ENCODE results near the gene CYP4F11.
"Not testable (repeated sequence)": the region's sequence is repeated elsewhere in the genome, so short reads cannot be mapped to it uniquely, and the experiment has no call there.

CYP4F11 gene

DNA sequence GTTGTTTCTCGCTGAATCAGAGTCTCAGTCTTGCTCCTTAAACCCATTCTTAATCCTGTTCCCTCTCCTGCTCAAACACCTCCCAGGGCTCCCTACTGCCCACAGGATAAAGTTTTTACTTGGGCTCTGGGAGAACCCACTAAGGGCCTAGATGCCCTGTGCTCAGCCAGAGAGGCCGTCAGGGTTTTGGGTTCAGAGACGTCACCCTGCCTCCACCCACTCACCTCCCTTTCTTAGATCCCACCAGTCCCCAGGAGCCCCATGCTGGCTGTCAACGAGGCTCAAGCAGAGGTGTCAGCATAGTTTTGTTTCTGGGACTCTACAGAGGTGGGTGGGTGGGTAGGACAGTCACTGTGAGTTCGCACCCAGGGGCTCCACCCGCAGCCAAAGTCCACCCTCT is 20.9 kb downstream of the CYP4F11 start:
- Histone ChIP-seq H3K27ac (ENCODE audit: low read length) (no peak overlapping the region), H3K9ac (ENCODE audit: low read depth, low read length) (no peak overlapping the region), H3K36me3 (ENCODE audit: insufficient read depth, low read length) (no peaks in the 10 kb centered on the region), H3K79me2 (ENCODE audit: insufficient read depth, low read length) (no peaks in the 10 kb centered on the region), H4K20me1 (ENCODE audit: insufficient read depth, low read length) (no peaks in the 10 kb centered on the region), H3K9me3 (ENCODE audit: insufficient read depth, low read length, severe bottlenecking) (peaks cover 4% of the 10 kb centered on the region), H3K4me1 (ENCODE audit: insufficient read depth, low read length) (no peaks in the 10 kb centered on the region), H3K4me2 (ENCODE audit: insufficient read depth, low read length) (no peak overlapping the region), H2AFZ (ENCODE audit: low read depth, low read length) (no peak overlapping the region), H3K27me3 (ENCODE audit: insufficient read depth, low read length, poor library complexity) (peaks cover 5% of the 10 kb centered on the region), H3K4me3 (ENCODE audit: low read depth in 1 of 2, low read length in 2 of 2) (no peak overlapping the region)
- no peak for TF ChIP-seq EZH2 (IDR thresholded peaks at IDR 0.05; ENCODE audit: borderline replicate concordance, low read depth, low read length, severe bottlenecking)
- TF ChIP-seq, protein P1, sequence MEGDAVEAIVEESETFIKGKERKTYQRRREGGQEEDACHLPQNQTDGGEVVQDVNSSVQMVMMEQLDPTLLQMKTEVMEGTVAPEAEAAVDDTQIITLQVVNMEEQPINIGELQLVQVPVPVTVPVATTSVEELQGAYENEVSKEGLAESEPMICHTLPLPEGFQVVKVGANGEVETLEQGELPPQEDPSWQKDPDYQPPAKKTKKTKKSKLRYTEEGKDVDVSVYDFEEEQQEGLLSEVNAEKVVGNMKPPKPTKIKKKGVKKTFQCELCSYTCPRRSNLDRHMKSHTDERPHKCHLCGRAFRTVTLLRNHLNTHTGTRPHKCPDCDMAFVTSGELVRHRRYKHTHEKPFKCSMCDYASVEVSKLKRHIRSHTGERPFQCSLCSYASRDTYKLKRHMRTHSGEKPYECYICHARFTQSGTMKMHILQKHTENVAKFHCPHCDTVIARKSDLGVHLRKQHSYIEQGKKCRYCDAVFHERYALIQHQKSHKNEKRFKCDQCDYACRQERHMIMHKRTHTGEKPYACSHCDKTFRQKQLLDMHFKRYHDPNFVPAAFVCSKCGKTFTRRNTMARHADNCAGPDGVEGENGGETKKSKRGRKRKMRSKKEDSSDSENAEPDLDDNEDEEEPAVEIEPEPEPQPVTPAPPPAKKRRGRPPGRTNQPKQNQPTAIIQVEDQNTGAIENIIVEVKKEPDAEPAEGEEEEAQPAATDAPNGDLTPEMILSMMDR (IDR thresholded peaks at IDR 0.05; ENCODE audit: borderline replicate concordance, extremely low read depth, low read length, poor library complexity, severe bottlenecking): no peak
- DNase-seq (no peak), ATAC-seq (ENCODE audit: insufficient read depth, low read depth) (no peak)

- DNase-seq: no peak
- Histone ChIP-seq H3K4me3 (ENCODE audit: low read depth in 1 of 2, low read length in 2 of 2) (no peak overlapping the region), H3K9me3 (ENCODE audit: insufficient read depth, low read length, severe bottlenecking) (peaks cover 4% of the 10 kb centered on the region), H2AFZ (ENCODE audit: low read depth, low read length) (no peak overlapping the region), H3K4me1 (ENCODE audit: insufficient read depth, low read length) (no peaks in the 10 kb centered on the region), H3K36me3 (ENCODE audit: insufficient read depth, low read length) (no peaks in the 10 kb centered on the region), H3K79me2 (ENCODE audit: insufficient read depth, low read length) (no peaks in the 10 kb centered on the region), H3K27ac (ENCODE audit: low read length) (no peak overlapping the region), H3K4me2 (ENCODE audit: insufficient read depth, low read length) (no peak overlapping the region), H3K9ac (ENCODE audit: low read depth, low read length) (no peak overlapping the region), H3K27me3 (ENCODE audit: insufficient read depth, low read length, poor library complexity) (peaks cover 5% of the 10 kb centered on the region), H4K20me1 (ENCODE audit: insufficient read depth, low read length) (no peaks in the 10 kb centered on the region)
- TF ChIP-seq EZH2 (IDR thresholded peaks at IDR 0.05; ENCODE audit: borderline replicate concordance, low read depth, low read length, severe bottlenecking): no peak
- TF ChIP-seq, protein P1 (IDR thresholded peaks at IDR 0.05; ENCODE audit: borderline replicate concordance, extremely low read depth, low read length, poor library complexity, severe bottlenecking): no peak
- ATAC-seq (ENCODE audit: insufficient read depth, low read depth): no peak
Measured at GRCh38 chr19:15911599-15912235, 22.6 kb downstream of the CYP4F11 start.

DNA sequence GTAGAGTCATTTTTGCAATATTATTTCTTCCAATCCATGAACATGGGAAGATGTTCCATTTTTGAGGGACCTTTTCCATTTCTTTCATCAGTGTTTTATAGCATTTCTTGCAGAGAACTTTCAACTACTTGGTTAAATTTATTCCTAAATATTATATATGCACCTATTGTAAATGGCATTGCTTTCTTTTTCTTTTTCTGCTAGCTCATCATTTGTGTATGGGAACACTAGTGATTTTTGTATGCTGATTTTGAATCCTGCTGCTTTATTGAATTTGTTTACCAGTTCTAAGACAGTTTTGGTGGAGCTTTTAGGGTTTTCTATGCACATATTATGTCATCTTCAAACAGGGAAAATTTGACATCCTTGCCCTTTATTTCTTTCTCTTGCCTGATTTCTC is 29.3 kb downstream of the CYP4F11 start:
- Histone ChIP-seq H3K79me2 (ENCODE audit: insufficient read depth, low read length) (no peaks in the 10 kb centered on the region), H3K27ac (ENCODE audit: low read length) (no peak overlapping the region), H3K9ac (ENCODE audit: low read depth, low read length) (no peak overlapping the region), H4K20me1 (ENCODE audit: insufficient read depth, low read length) (no peaks in the 10 kb centered on the region), H3K27me3 (ENCODE audit: insufficient read depth, low read length, poor library complexity) (peaks cover 3% of the 10 kb centered on the region), H3K4me2 (ENCODE audit: insufficient read depth, low read length) (no peak overlapping the region), H3K36me3 (ENCODE audit: insufficient read depth, low read length) (no peaks in the 10 kb centered on the region), H2AFZ (ENCODE audit: low read depth, low read length) (no peak overlapping the region), H3K4me3 (ENCODE audit: low read depth in 1 of 2, low read length in 2 of 2) (no peak overlapping the region), H3K4me1 (ENCODE audit: insufficient read depth, low read length) (no peaks in the 10 kb centered on the region), H3K9me3 (ENCODE audit: insufficient read depth, low read length, severe bottlenecking) (no peaks in the 10 kb centered on the region)
- ATAC-seq (ENCODE audit: insufficient read depth, low read depth) (no peak), DNase-seq (no peak)
- TF ChIP-seq EZH2 (IDR thresholded peaks at IDR 0.05; ENCODE audit: borderline replicate concordance, low read depth, low read length, severe bottlenecking): no peak
- TF ChIP-seq, protein P1 (IDR thresholded peaks at IDR 0.05; ENCODE audit: borderline replicate concordance, extremely low read depth, low read length, poor library complexity, severe bottlenecking): no peak

DNA sequence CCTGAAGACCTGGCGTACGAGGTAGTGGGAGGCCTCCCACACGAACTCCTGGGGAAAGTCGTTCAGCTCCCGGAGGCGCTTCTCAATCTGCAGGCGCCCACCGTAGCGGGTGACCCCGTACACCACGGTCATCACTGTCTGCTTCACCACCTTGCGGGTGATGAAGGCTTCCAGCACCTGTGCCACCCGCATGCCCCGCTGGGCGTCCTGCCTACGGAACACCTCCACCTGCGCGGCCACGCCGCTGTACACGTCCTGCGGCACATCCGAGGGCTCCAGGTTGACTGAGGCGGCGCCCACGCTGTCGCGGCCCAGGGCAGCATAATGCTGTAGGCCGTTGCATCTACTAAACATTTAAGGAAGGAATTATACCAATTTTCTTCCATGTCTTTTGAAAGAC is 31.4 kb downstream of the CYP4F11 start:
- not testable (repeated sequence) for H3K4me1 ChIP-seq (ENCODE audit: insufficient read depth, low read length); DNase-seq; H3K9ac ChIP-seq (ENCODE audit: low read depth, low read length); H3K27ac ChIP-seq (ENCODE audit: low read length); H3K27me3 ChIP-seq (ENCODE audit: insufficient read depth, low read length, poor library complexity); H3K36me3 ChIP-seq (ENCODE audit: insufficient read depth, low read length); H3K4me2 ChIP-seq (ENCODE audit: insufficient read depth, low read length); ATAC-seq (ENCODE audit: insufficient read depth, low read depth); H3K9me3 ChIP-seq (ENCODE audit: insufficient read depth, low read length, severe bottlenecking); H3K79me2 ChIP-seq (ENCODE audit: insufficient read depth, low read length); H2AFZ ChIP-seq (ENCODE audit: low read depth, low read length); H4K20me1 ChIP-seq (ENCODE audit: insufficient read depth, low read length); H3K4me3 ChIP-seq (ENCODE audit: low read depth in 1 of 2, low read length in 2 of 2)

All from DND-41 (cell line).